Erythroblast (primary cell): ENCODE data around the gene ADAMTS5.

Source experiments
- GATA1 ChIP-seq: IDR thresholded peaks from 2 replicates; pipeline ENCODE4 v1.6.1; 2011; ENCODE audit warnings: low read depth, mild to moderate bottlenecking, control low read depth, low read length, moderate library complexity
- POLR2A ChIP-seq: IDR thresholded peaks from 2 replicates; pipeline ENCODE4 v1.6.1; 2011; ENCODE audit warnings: mild to moderate bottlenecking, low read length

GRCh38 chr21:27001526-27001925, 34.6 kb upstream of the ADAMTS5 start:
- TF ChIP-seq POLR2A, result no peak
- no peak for TF ChIP-seq GATA1
